HG03108 (cell line): ENCODE results near the gene LACRT.
"Not testable (repeated sequence)": the region's sequence is repeated elsewhere in the genome, so short reads cannot be mapped to it uniquely, and the experiment has no call there.

Experiments used
- ATAC-seq: cut with Tn5 transposase; IDR thresholded peaks from one replicate; pipeline ENCODE4 v1.9.1; 2021; ENCODE audit warnings: moderate library complexity; ENCODE audit not compliant: unreplicated experiment

LACRT gene

GRCh38 chr12:54634795-54635194 lies at the start of gene LACRT:
LACRT (minus strand) TSS chr12:54634895; CDS start chr12:54634841, 54 bp downstream.
- no peak for ATAC-seq

DNA sequence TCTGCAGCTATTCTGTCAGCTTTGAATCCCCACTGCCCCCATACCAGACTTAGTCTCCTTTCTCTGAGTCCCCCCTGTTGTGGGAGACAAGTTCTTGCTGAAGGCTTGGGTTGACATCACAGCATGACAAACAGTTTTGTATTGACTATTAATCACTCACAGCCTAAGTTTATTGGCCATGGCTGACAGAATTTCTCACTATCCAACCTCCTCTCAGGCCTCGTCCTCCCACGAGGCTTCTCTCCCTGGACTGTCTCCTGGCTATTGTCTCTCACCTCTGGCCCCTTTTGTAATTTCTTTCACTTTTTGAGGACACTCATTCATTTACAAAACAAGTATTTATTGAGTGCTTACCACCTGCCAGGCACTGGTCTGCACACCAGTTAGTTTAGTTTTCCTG lies 48.7 kb upstream of the LACRT start:
- no peak for ATAC-seq

- no peak for ATAC-seq
Observed at GRCh38 chr12:54682674-54683073, 48.0 kb upstream of the LACRT start.

GRCh38 chr12:54680374-54680773 lies 45.7 kb upstream of the LACRT start:
- ATAC-seq, result no peak

GRCh38 chr12:54678131-54678530 lies 43.4 kb upstream of the LACRT start:
- no peak for ATAC-seq

DNA sequence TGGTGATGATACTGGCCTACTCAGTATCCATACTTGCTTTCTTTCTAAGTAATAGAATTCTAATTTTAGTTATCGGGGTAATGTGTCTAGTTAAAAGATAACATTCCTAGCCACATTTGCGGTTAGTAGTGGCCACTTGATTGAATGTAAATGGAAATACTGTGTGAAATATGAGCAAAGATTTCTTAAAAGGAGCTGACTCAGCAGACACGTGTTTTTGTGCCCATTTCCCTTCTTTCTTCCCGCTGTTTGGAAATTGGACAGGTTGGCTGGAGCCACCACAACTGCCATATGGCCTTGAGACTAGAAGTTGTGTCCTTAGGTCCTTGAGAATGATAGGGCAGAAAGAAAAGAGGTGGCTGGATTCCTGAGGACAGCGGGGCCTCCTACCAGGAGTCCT lies 33.2 kb upstream of the LACRT start:
- no peak for ATAC-seq

GRCh38 chr12:54666008-54666407 lies 31.3 kb upstream of the LACRT start:
- ATAC-seq, result no peak

- not testable (repeated sequence) for ATAC-seq
Observed at GRCh38 chr12:54665022-54665635, 30.4 kb upstream of the LACRT start.

DNA sequence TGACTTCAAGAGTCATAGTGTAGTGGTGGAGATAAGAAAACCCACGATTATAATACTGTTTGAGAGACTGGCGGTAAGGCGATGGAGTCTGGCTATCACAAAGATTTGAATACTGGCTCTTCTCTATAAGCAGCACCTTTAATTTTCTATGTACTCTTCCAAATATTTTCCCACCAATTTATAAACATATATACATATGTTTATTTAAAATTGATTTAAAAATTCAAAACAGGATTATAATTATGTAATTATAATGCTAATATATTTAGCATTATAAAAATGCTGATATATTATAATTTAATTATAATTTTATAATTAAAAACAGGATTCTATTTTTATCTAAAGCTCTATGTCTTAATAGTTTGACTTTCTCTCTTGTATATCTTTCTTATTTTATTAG lies 28.9 kb upstream of the LACRT start:
- no peak for ATAC-seq

DNA sequence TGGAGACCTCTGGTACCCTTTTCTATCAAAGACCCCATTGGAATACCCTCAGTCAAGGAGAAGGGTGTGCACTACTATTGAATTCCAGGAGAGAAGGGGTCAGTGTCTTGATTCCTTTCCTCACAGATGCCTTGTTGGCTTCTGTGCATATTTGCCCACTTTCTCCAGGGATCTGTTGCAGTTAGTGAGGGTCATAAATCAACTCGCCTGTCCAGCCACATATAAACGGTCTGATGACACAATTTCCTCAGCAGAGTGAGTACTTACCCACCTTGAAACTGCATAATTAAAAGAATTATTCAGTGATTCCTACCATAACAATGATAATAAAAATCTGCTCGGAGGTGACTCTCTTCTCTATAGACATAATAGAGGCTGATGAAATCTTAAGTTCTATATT lies 27.3 kb upstream of the LACRT start:
- no peak for ATAC-seq

GRCh38 chr12:54661048-54661447 lies 26.4 kb upstream of the LACRT start:
- ATAC-seq, result no peak

DNA sequence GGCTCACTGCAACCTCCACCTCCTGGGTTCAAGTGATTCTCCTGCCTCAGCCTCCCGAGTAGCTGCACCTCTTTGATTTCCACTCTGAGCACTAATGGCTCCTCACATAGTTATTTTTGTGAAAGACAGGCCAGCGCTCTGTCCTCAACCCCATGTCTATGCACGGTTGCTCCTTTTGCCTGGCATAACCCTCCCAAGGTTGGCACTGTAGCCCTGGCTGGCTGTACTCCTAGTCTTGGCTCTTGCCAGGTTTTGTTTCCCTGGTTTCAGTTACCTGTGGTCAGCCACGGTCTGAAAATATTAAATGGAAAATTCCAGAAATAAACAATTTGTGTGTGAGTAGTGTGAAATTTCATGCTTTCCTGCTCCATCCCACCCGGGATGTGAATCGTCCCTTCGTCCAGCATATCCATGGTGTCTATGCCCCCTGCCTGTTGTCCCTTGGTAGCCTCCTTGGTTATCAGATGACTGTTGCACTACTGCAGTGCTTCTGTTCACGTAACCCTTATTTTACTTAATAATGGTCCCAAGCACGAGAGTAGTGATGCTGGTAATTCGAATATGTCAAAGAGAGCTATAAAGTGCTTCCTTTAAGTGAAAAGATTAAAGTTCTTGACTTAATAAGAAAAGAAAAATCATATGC lies 25.7 kb upstream of the LACRT start:
- no peak for ATAC-seq

DNA sequence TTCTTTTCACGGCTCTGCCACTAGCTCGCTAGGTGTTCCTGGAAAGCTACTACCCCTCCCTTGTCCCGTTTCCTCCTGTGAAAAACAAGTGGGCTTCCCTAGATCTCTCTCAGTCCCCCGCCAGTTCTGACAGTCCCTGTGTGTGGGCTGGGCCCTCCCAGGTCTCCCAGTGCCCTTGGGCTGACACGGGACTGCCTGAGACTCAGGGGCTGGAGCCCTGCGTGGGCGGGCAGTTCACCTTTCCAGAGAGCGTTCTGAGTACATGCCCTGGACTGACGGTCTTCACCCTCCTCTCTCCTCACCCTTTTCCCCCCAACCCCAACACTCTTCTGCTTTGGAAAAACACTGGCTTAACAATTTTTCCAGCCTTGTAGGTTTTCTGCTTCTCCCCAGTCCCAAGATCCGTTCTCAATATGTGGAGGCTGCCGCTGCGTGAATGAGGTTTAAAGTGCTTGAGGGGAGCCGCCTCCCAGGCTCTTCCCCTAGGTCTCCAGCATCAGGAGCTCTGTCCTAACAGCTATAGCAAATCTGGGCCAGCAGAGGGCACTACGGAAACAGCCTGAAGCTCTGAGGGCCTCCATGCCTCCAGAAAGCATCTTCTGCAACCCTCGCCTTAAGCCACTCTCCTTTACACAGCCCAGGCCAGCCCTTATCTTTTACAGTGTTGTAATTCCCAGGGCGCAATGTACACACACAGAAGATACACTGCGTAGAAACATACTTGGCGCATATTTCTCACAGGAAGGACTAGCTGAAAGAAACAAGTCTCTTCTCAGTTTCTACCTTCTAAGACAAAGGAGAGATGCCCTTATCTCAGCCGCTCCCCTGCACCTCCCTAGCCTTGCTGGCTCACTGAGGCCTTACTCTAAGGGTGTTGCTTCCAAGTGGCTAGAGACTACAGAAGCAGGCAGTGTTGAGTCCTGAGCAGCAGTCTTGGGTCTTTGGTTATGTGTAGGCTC lies 23.9 kb upstream of the LACRT start:
- peak; percentile 73 for ATAC-seq

- no peak for ATAC-seq
Observed at GRCh38 chr12:54657105-54657607, 22.5 kb upstream of the LACRT start.

DNA sequence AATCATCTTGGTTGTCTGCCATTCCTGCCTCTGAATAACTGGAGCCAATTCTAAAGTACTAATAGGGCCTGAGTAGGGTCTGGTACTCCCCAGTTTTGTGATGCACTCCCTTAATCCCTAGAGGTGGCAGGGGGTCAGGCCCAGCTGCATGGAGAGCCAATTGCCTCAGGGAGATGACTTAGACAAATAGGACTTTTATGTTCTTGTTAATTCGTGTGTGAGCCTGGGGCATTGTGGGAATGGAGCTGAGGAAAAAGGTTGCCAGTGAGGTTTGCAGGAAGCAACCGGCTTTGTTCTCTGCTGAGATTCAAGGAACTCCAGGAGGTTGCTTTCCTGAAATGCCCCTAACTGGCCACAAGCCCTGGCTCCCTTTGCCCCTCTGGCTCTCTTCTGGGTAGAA lies 20.2 kb upstream of the LACRT start:
- ATAC-seq, result no peak

GRCh38 chr12:54653025-54653424 lies 18.3 kb upstream of the LACRT start:
- ATAC-seq, result no peak

- no peak for ATAC-seq
Observed at GRCh38 chr12:54650889-54651288, 16.2 kb upstream of the LACRT start.

DNA sequence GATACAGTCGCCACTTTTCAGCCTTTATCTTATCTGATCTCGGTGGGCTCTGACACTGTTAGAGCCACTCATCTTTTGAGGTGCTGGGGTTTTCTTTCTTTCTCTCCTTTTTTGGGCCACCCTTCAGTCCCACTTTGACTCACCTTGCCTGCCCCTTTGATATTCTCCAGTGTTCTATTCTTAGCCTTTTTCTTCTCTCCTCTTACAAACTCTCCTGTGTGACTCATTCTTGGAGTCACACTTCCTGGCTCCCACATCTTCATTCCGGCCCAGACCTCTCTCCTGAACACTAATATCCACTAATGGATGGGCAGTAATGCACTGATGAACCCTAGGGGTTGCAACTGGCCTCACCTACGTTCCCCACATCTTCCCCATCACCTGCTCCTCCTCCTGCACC lies 15.7 kb upstream of the LACRT start:
- no peak for ATAC-seq

DNA sequence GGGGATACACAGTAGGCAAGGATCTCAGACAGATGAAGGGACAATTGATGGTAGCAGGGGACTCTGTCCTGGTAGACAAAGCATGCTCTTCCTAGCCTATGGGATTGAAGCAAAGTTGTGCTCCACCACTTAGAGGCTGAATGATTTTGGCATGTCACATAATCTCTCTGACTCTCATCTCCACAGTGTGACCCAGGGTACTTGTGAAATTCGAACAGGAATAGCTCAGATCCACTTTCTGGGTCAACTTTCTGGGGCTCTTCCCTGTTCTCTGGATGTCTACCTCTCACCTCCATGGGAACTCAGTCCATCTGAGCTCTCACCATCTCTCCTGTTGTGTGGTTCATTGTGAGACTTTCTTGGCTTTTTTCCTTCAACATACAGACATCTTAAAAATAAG lies 15.1 kb upstream of the LACRT start:
- no peak for ATAC-seq

GRCh38 chr12:54648265-54648664 lies 13.6 kb upstream of the LACRT start, which contains the start of gene DCD:
DCD (minus strand) TSS chr12:54648365; CDS start chr12:54648303, 62 bp downstream.
- ATAC-seq, result no peak

DNA sequence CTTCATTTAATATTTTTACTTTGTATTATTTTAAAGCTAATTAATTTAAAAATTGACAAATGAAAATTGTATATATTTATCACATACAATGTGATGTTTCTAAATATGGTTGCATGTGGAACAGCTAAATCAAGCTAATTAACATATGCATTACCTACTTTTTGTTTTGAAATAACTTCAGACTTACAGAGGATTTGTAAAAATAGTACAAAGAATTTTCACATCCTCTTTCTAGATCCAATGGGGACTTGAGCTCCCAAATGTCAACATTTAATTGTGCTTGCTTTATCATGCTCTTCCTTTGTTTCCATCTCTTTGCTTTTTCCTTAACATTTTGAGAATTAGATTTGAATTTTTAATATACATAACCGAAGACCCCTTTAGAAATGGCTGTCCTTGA lies 6.9 kb upstream of the LACRT start:
- ATAC-seq, result no peak

GRCh38 chr12:54641089-54641488 lies 6.4 kb upstream of the LACRT start:
- no peak for ATAC-seq
